Ramos (cell line): ENCODE measurements around the gene CPVL.

ENCODE experiments used
- in situ Hi-C: fragments of 300-500 bp; cut with MboI; formaldehyde crosslinking; loops from one replicate; pipeline ENCODE4 v1.14.3; 2022; ENCODE audit warnings: low sequenced_read_pairs; ENCODE audit not compliant: unreplicated experiment

CPVL gene

GRCh38 chr7:29019387-29019786 is 127.0 kb downstream of the CPVL start:
- in situ Hi-C loops = no loop called here

- in situ Hi-C loops = no loop called here
These were observed 128.6 kb downstream of the CPVL start for GRCh38 chr7:29017713-29018112.

- in situ Hi-C loops = no loop called here
These were observed 131.6 kb downstream of the CPVL start for GRCh38 chr7:29014725-29015124.

GRCh38 chr7:29013931-29014330 is 132.4 kb downstream of the CPVL start:
- in situ Hi-C loops = no loop called here

GRCh38 chr7:29013082-29013695 is 133.1 kb downstream of the CPVL start:
- in situ Hi-C loops = no loop called here

- in situ Hi-C loops = no loop called here
These were observed 136.4 kb downstream of the CPVL start for GRCh38 chr7:29009947-29010346.

- in situ Hi-C loops = no loop called here
These were observed 137.7 kb downstream of the CPVL start for GRCh38 chr7:29008590-29008989.

- in situ Hi-C loops = no loop called here
These were observed 139.2 kb downstream of the CPVL start for GRCh38 chr7:29007127-29007526.

- in situ Hi-C loops = no loop called here
These were observed 140.5 kb downstream of the CPVL start for GRCh38 chr7:29005829-29006228.

GRCh38 chr7:29005406-29005805 is 140.9 kb downstream of the CPVL start:
- in situ Hi-C loops = no loop called here

GRCh38 chr7:29003703-29004102 is 142.6 kb downstream of the CPVL start:
- in situ Hi-C loops = no loop called here

- in situ Hi-C loops = no loop called here
These were observed 145.6 kb downstream of the CPVL start for GRCh38 chr7:29000717-29001076.

- in situ Hi-C loops = no loop called here
These were observed 146.2 kb downstream of the CPVL start for GRCh38 chr7:28999895-29000716.

- in situ Hi-C loops = no loop called here
These were observed 146.9 kb downstream of the CPVL start for GRCh38 chr7:28999427-28999826.

- in situ Hi-C loops = no loop called here
These were observed 148.2 kb downstream of the CPVL start for GRCh38 chr7:28998105-28998504.

GRCh38 chr7:28996836-28997235 is 149.5 kb downstream of the CPVL start:
- in situ Hi-C loops = no loop called here

- in situ Hi-C loops = no loop called here
These were observed 153.0 kb downstream of the CPVL start for GRCh38 chr7:28993371-28993770.

GRCh38 chr7:28992798-28993197 is 153.5 kb downstream of the CPVL start:
- in situ Hi-C loops = no loop called here

GRCh38 chr7:28990200-28990960 is 156.0 kb downstream of the CPVL start:
- in situ Hi-C loops = no loop called here

GRCh38 chr7:28989211-28989980 is 156.9 kb downstream of the CPVL start:
- in situ Hi-C loops = no loop called here
